HL-60/S4 treated with phorbol 12-myristate 13-acetate at 8.2 ng/mL for 4 days and 3 days (cell line): ENCODE results near the gene DDX51.

Source experiments
- in situ Hi-C: fragments of 300-500 bp; cut with MboI; formaldehyde crosslinking; loops from 2 replicates; pipeline ENCODE4 v1.15.0; 2022; ENCODE audit warnings: low sequenced_read_pairs

The DDX51 gene

GRCh38 chr12:132179431-132180362, 35.6 kb upstream of the DDX51 start:
- in situ Hi-C loops, result no loop called here

GRCh38 chr12:132178801-132179401, 34.8 kb upstream of the DDX51 start:
- in situ Hi-C loops, result no loop called here

- in situ Hi-C loops, result no loop called here
These were observed 34.2 kb upstream of the DDX51 start for GRCh38 chr12:132178316-132178715.

- in situ Hi-C loops, result no loop called here
These were observed 32.9 kb upstream of the DDX51 start for GRCh38 chr12:132176920-132177551.

GRCh38 chr12:132176385-132176919, 32.3 kb upstream of the DDX51 start:
- in situ Hi-C loops, result no loop called here

GRCh38 chr12:132175496-132176384, 31.6 kb upstream of the DDX51 start:
- in situ Hi-C loops, result no loop called here

- in situ Hi-C loops, result no loop called here
These were observed 30.8 kb upstream of the DDX51 start for GRCh38 chr12:132174839-132175490.

- in situ Hi-C loops, result no loop called here
These were observed 30.1 kb upstream of the DDX51 start for GRCh38 chr12:132174015-132174838.

- in situ Hi-C loops, result no loop called here
These were observed 29.3 kb upstream of the DDX51 start for GRCh38 chr12:132173135-132174014.

GRCh38 chr12:132172619-132173018, 28.5 kb upstream of the DDX51 start:
- in situ Hi-C loops, result no loop called here

GRCh38 chr12:132171968-132172521, 27.9 kb upstream of the DDX51 start:
- in situ Hi-C loops, result no loop called here

GRCh38 chr12:132171293-132171967, 27.3 kb upstream of the DDX51 start:
- in situ Hi-C loops, result no loop called here

GRCh38 chr12:132170637-132171292, 26.6 kb upstream of the DDX51 start:
- in situ Hi-C loops, result no loop called here

GRCh38 chr12:132170094-132170636, 26.0 kb upstream of the DDX51 start:
- in situ Hi-C loops, result no loop called here

- in situ Hi-C loops, result no loop called here
These were observed 25.3 kb upstream of the DDX51 start for GRCh38 chr12:132169376-132169775.

- in situ Hi-C loops, result no loop called here
These were observed 24.4 kb upstream of the DDX51 start for GRCh38 chr12:132168311-132169031.
